ENCODE results near the gene NDUFS7.

Gene NDUFS7

DNA sequence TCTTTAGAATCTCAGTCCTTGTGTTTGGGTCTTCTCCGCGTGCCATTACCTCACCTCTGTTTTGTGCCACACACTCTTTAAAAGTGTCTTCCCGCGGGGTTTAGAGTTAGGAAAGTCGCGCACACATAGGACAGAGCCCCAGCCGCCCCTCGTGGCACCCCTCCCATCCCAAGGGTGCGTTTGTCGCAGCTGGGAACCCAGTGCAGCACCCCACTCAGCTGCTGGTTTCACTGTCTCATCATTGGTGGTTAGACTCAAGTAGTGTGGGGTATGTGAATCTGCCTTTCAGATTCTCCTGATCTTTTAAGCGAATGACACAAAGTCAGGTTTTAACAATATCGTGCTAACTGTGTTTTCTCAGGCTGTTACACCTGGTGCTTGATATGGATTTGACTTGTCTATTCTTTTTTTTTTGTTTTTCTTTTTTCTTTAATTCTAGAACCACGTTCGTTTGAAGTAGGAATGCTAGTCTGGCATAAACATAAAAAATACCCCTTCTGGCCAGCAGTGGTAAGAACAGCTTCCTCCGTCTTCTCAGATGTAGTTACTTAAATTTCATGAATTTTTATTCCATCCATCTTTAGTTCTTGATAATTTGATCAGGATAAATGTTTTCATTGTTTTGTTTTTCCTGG is 19.5 kb upstream of the NDUFS7 start:
- no peak for DNase-seq (ENCODE audit: low read depth in 3 of 3)

- DNase-seq (ENCODE audit: low read depth in 3 of 3): no peak
These were observed 18.1 kb upstream of the NDUFS7 start for GRCh38 chr19:1365319-1366269.

- no peak for DNase-seq (ENCODE audit: low read depth in 3 of 3)
These were observed 17.4 kb upstream of the NDUFS7 start for GRCh38 chr19:1366296-1366695.

DNA sequence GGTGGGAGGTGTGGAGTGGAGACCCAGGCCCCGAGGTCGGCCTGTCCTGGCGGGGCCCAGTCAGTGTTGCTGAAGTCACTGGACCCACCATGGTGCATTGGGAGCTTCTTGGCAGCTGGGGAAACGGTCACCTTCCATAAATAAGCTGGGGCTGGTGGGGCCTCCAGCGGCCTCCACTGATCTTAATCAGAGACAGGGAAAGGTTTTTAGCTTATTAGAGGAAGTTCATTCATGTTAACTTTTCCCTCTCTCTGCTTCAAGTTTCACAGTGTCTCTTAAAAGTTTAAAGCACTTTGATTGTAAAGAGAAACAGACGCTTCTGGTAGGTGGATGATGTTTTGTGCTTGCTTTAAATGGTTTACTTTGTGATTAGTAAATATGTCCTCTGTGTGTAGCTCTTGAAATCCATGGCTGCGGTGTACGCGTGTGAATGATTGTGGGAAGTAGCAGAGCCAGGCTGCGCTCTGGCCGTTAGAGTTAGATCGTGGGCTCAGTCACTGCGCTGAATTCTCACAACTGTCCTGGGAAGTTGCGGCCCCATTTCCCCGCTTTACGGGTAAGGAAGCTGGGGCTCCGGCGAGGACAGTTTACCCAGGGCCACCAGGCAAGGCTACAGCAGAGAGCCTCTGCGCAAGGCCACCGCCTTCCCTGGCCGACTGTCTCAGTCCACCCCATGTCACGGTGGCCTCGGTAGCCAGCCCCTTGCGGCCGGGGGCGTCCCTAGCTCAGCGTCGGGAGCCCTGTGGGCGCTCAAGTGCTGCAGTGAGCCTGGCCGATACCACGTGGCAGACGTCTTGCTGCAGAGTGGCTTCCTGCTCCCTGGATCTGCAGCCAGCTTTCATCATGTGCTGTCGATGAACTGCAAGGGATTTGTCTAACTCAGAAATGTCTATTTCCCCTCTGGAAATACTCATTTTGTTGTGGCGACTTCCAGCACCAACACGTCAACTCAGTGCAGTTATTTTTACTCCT is 16.5 kb upstream of the NDUFS7 start:
- no peak for DNase-seq (ENCODE audit: low read depth in 3 of 3)

DNA sequence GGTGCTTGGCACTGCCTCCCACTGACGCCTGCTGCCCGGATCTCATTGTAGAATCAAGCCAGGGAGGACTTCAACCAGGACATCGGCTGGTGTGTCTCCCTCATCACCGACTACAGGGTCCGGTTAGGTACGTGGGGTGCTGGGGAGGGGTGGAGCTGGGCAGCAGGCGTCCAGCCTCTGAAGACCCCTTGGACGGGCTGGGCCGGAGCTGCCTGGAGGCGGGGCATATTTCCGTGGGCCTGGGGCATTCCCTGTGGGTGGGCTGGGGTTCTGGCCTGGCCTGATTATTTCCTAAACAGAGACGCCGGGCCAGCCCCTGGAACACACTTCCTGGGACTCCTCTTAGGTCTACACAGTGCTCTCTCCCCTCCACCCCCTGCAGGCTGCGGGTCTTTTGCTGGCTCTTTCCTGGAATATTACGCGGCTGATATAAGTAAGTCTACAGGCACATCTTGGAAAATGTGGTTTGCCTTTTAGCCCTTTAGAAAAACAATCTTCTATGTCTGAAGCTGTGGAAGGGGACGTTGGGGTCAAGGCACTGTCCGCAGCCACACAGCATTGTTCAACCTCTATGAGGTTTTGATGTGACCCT is 14.4 kb upstream of the NDUFS7 start:
- DNase-seq (ENCODE audit: low read depth in 3 of 3): no peak

DNA sequence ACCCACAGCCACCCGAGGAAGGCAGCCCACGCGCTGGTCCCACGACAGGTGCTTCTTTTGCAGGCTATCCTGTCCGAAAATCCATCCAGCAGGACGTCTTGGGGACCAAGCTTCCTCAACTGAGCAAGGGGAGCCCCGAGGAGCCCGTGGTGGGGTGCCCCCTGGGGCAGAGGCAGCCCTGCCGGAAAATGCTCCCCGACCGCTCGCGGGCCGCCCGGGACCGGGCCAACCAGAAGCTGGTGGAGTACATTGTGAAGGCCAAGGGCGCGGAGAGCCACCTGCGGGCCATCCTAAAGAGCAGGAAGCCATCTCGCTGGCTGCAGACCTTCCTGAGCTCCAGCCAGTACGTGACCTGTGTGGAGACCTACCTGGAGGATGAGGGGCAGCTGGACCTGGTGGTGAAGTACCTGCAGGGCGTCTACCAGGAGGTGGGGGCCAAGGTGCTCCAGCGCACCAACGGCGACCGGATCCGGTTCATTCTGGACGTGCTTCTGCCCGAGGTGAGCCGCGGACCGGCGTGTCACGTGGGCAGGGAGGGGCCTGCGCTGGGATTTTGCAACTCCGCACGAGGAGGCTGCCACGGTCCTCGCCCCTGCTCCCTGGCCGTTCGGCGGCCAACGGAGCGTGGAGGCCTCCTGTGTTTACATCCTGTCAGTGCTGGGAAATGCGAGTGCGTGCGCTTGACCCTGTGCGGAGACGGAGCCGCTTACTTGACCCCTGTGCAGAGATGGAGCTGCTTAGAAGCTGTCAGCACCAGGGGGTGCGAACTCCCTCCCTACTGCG is 12.9 kb upstream of the NDUFS7 start:
- no peak for DNase-seq (ENCODE audit: low read depth in 3 of 3)

GRCh38 chr19:1373042-1373533 is 10.6 kb upstream of the NDUFS7 start:
- no peak for DNase-seq (ENCODE audit: low read depth in 3 of 3)

DNA sequence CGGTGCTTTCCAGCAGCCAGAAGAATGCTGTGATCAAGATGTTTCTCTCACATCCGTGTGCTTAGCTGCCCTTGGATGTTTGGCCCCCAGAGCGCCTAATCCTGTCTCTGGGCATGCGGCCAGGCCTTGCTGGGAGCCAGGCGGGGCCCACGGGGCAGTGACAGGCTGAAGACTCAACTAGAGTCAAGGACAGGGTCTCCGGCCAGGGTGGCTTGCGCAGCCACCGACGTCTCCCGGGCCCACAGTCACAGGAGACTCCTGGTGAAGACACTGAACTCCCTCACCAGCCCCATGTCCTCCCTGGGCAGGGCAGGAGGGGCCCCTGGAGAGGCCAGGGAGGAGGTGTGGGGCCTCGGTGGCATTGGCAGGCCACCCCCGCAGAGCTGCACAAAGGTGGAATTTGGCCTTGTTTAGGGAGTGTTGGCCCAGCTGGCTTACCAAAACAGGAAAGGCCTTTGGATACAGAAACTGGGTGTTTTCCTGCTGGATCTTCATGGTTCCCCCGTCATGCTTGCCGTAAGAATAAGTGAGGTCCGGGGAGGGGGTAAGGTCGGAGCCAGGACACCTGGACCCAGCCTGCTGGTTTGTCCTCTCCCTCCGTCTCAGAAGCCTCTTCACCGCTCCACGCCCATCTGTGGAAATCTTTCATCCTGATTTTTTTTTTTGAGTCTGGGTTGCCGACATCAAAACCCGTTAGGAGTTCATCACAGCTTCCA is 10.0 kb upstream of the NDUFS7 start:
- no peak for DNase-seq (ENCODE audit: low read depth in 3 of 3)

DNA sequence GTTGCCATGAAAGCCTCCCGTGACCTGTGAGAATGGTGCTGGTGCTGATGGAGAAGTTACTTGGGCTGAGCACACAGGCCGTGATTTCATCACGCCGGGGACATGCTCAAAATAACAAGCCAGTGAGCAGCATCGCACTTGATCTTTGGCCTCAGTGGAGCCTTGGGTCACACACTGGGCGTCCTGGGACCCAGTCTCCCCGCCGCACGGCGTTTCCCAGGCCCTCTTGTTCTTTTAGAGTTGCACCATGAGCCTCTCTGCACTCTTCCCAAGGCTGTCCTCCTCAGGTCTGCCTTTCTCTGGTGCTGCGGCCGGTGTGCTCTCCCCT is 9.5 kb upstream of the NDUFS7 start:
- DNase-seq (ENCODE audit: low read depth in 3 of 3): no peak

- DNase-seq (ENCODE audit: low read depth in 3 of 3): no peak
These were observed 7.3 kb upstream of the NDUFS7 start for GRCh38 chr19:1376415-1376805.

DNA sequence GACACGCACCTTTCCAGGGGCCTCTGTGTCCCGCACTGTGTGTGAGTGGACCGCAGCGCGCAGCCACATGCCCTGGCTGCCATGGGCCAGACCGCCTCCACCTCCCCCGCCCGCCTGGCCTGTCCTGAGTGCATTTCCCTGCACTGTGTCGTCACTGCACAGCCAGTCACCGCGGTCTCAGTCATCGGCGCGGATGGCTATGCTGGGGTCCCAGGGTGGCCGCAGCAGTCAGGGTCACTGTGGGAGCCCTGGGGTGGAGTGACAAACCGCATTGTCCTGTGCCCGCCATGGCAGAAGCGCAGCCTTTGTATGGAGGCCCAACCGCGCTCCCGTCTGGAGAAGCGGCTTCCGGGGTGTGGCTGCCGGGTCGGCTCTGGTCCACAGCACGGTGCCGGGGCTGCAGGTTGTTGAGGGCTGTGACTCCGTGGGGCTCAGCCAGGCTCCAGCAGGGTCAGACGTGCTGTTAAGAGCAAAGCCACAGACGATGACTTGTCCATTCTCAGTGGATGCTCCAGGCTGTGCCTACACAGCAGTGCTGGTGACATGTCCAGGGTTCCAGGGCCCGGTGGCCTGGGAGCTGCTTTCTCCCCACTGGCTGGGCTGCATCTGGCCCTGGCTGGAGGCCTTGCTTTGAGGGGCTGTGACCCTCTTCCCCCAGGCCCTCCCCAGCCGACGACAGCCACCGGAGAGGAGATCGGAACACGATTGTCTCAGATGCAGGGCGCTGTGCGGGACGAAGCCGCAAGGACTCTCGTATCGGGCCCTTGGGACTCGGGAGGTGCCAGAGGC is 6.3 kb upstream of the NDUFS7 start:
- DNase-seq (ENCODE audit: low read depth in 3 of 3): no peak

DNA sequence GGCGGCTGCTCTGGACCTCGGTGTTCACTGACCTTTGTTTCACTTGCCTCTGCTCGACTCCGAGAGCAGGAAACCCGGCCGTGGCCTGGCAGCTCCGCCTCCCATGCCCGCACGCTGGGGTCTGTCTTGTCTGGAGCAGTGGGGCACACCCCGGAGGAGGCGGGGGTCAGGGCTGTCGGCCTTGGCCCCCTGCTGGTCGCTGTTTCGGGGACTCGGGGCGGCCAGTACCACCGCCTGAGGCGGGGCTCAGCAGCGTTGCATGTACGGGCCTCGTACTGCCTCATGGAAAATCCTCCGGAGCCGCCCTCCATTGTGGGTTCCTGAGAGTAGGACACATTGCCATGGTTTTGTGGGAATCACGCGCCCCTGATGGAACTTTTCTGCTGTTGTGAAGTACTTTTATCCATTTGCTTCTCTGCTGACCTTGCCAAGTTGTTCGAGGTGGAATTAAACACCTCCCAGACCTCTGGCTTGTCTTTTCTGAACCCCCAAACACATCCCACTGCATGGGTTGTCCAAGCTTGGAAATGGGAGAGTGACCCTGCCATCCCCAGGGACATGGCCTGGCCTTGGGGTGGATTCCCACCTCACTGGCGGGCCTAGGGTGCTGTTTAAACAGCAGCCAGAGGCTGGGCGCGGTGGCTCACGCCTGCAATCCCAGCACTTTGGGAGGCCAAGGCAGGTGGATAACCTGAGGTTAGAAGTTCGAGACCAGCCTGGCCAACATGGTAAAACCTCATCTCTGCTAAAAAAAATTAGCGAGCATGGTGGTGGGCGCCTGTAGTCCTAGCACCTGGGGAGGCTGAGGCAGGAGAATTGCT is 5.5 kb upstream of the NDUFS7 start:
- DNase-seq (ENCODE audit: low read depth in 3 of 3): no peak

DNA sequence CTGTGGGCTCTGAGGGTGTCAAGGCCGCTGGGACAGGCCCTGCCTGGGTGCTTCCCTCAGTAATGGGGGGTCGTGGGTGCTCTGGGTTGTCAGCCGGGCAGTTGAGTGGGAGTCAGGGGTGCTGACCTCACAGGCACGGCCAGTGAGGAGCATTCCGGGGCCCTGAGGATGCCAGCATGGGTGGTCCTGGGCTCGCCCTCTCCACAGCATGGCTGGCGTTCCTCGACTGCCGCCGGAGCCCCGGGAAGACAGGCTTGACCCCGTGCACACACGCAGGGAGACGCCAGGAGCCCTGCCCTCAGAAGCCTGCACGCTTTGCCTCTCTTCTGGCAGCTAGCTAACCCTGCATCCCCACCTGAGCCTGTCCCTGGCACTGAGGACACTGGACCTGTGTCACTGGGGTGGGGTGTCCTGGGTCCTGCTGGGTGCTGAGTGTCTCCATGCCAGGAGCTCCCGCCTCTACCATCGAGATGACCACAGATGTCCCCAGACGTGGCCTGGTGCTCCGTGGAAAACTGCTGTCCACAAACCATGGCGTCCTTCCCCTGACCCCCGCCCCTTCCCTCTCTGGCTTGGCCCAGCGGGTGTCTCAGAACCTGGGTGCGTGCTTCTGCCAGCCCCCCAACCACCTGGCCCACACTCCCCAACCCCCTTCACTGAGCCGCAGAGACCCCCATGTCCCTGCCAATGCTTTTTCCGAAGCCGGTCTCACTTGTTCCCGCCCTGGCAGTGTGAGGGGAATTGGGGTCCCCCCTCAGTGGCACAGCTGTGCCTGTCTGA is 4.4 kb upstream of the NDUFS7 start:
- no peak for DNase-seq (ENCODE audit: low read depth in 3 of 3)

DNA sequence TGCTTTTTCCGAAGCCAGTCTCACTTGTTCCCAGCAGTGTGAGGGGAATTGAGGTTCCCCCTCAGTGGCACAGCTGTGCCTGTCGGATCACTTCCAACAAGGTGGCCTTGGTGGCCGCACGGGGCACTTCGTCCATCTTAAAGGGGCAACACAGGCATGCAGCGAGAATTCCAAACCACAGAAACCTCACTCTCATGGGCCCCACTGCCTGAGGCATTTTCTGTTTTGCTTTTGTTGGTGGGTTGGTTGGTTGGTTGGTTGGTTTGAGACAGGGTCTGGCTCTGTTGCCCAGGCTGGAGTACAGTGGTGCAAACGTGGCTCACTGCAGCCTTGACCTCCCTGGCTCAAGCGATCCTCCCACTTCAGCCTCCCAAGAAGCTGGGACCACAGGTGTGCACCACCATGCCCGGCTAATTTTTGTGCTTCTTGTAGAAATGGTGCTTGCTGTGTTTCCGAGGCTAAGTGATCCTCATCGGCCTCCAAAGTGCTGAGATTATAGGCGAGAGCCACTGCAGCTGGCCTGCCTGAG is 3.7 kb upstream of the NDUFS7 start:
- DNase-seq (ENCODE audit: low read depth in 3 of 3): no peak

GRCh38 chr19:1382250-1382649 is 1.5 kb upstream of the NDUFS7 start:
- no peak for DNase-seq (ENCODE audit: low read depth in 3 of 3)

DNA sequence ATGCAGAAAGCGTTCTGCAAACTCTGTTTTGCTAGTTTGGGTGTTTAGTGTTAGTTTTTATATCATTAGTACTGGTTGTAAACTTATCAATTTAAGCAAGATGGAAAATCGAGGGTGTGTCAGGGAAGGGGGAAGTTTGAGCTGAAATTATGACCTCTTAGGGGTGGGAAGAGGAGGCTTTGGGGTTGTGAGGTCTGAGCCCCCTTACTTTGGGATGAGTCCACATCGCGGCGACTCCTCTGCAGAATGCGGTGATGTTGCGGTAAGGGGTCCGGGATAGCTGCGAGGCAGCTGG is 743 bp upstream of the NDUFS7 start:
- DNase-seq (ENCODE audit: low read depth in 3 of 3): no peak

DNA sequence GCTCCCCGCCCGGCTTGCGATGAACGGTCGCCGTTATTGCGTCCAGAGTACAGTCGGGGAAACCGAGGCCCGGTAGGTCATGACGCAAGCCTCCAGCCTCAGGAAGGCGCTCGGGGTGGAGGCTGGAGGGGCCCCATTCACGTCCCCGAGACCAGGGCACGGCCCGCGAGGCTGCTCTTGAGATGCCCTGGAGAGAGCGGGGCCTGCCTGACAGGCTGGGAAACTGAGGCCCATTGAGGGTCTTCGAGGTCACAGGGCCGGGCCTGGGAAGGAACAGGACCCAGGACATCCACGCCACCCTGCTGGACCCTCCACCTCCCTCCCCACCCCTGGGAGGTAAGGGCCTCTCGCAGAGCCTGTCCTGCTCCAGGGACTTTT is 367 bp downstream of the NDUFS7 start:
- DNase-seq (ENCODE audit: low read depth in 3 of 3): no peak

Measured in stimulated activated CD4-positive, alpha-beta T cell treated with anti-CD3 and anti-CD28 coated beads, TNF-alpha, amount 100 ng/mL, for 24 hours (primary cell).